HG03354 (cell line): ENCODE measurements around the gene SHISA8.

Source experiments
- ATAC-seq: cut with Tn5 transposase; IDR thresholded peaks from one replicate; pipeline ENCODE4 v1.9.1; 2021; ENCODE audit warnings: mild to moderate bottlenecking; ENCODE audit not compliant: unreplicated experiment, poor library complexity, severe bottlenecking

Gene SHISA8

GRCh38 chr22:41868556-41868955 lies 46.3 kb downstream of the SHISA8 start:
- ATAC-seq: no peak

- no peak for ATAC-seq
Observed at GRCh38 chr22:41863472-41863871, 51.4 kb downstream of the SHISA8 start.

- ATAC-seq: peak; percentile 63
Observed at GRCh38 chr22:41862530-41863266, 52.2 kb downstream of the SHISA8 start.

GRCh38 chr22:41862160-41862529 lies 52.7 kb downstream of the SHISA8 start:
- peak; percentile 43 for ATAC-seq
